Measurements from ENCODE around the gene HMHB1.
A peak's percentile ranks its signal among the peaks of the same experiment; 100 is the strongest.

HMHB1 gene

GRCh38 chr5:143812085-143812705 lies at the start of gene HMHB1:
TSS of gene HMHB1 (plus strand) at chr5:143812161.
- no peak for DNase-seq
- in situ Hi-C loops (cut with MboI; ENCODE audit: low pct_unique_long_range_greater_than_20kb, low sequenced_read_pairs), result loop anchor here (25.0 kb wide), 1 partner anchor 800 kb away; no protein-coding TSS in a partner anchor

GRCh38 chr5:143762636-143763220 lies 49.2 kb upstream of the HMHB1 start:
- in situ Hi-C loops (cut with MboI; ENCODE audit: low pct_unique_long_range_greater_than_20kb, low sequenced_read_pairs), result no loop called here
- no peak for DNase-seq

- DNase-seq, result no peak
Measured at GRCh38 chr5:143767162-143767561, 44.8 kb upstream of the HMHB1 start.

GRCh38 chr5:143769026-143769786 lies 42.8 kb upstream of the HMHB1 start:
- DNase-seq, result no peak
- in situ Hi-C loops (cut with MboI; ENCODE audit: low pct_unique_long_range_greater_than_20kb, low sequenced_read_pairs), result no loop called here

More at GRCh38 chr5:143767162-143767561, 44.8 kb upstream of the HMHB1 start:
- in situ Hi-C loops (cut with MboI; ENCODE audit: low pct_unique_long_range_greater_than_20kb, low sequenced_read_pairs), result no loop called here

- DNase-seq, result no peak
- in situ Hi-C loops (cut with MboI; ENCODE audit: low pct_unique_long_range_greater_than_20kb, low sequenced_read_pairs), result no loop called here
Measured at GRCh38 chr5:143770450-143770849, 41.5 kb upstream of the HMHB1 start.

- in situ Hi-C loops (cut with MboI; ENCODE audit: low pct_unique_long_range_greater_than_20kb, low sequenced_read_pairs), result no loop called here
- no peak for DNase-seq
Measured at GRCh38 chr5:143771189-143771588, 40.8 kb upstream of the HMHB1 start.

DNA sequence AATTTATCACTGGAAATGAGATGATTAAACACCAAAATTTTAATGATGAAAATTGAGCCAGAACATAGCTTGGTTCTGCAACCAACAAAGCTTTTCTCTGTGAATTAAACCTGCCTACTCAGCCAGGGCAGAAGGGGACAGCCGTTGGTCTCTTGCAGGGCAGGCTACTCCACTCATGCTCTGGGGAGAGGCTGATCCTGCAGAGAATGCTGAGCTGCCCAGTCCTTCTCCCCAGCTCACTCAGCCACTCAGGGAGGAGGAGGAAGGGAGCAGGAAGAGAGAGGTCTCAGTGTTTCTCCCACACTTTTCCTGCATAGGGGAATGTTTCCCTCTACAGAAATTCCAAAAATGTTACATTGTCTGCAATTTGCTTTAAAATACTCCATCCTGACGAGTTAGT lies 40.4 kb upstream of the HMHB1 start:
- in situ Hi-C loops (cut with MboI; ENCODE audit: low pct_unique_long_range_greater_than_20kb, low sequenced_read_pairs), result no loop called here
- no peak for DNase-seq

DNA sequence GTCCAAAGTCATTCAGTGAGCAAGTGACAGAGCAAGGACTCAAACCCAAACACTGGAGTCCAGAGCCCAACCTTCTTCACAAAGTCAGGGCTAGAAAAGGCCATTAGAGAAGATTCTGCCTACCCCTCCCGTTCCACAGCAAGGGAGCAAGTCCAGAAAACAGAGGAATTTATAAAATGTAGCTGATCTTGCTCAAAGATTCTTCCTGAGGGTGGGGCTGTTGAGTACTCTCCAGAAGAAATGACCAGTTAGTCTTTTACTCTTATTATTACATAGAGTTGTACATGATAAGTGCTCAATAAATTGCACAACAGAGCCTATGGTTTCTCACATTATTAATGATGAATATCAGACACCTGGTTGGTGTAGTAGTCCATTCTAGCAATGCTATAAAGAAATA lies 39.3 kb upstream of the HMHB1 start:
- no peak for DNase-seq
- in situ Hi-C loops (cut with MboI; ENCODE audit: low pct_unique_long_range_greater_than_20kb, low sequenced_read_pairs), result no loop called here

GRCh38 chr5:143775258-143775657 lies 36.7 kb upstream of the HMHB1 start:
- no peak for DNase-seq
- in situ Hi-C loops (cut with MboI; ENCODE audit: low pct_unique_long_range_greater_than_20kb, low sequenced_read_pairs), result no loop called here

- no peak for DNase-seq
- in situ Hi-C loops (cut with MboI; ENCODE audit: low pct_unique_long_range_greater_than_20kb, low sequenced_read_pairs), result no loop called here
Measured at GRCh38 chr5:143776951-143777350, 35.0 kb upstream of the HMHB1 start.

GRCh38 chr5:143779506-143779905 lies 32.5 kb upstream of the HMHB1 start:
- no peak for DNase-seq
- in situ Hi-C loops (cut with MboI; ENCODE audit: low pct_unique_long_range_greater_than_20kb, low sequenced_read_pairs), result no loop called here

DNA sequence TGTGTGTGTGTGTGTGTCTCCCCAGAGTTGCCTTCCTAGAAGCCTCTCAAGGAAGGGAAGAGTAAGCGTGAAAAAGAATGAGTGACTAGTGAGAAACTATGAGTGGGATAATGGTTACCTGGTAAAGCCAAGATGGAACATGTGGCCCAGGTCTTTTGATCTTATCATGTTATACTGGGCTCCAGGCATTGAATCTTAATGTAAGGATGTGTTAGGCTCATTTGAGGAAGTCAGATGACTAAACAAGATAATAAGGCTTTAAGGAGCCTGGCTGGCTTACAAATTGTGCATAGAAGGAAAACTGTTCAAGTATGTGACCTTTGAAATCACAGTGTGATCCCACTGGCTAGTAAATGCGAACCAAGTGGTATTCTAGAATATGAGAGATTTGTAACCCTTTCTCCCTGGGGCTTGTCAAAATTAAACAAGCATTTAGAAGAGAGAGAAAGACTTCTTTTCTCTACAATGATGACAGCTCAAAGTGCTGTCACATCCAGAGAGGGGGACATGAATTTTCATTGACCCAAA lies 29.9 kb upstream of the HMHB1 start:
- DNase-seq, result peak; percentile 37
- in situ Hi-C loops (cut with MboI; ENCODE audit: low pct_unique_long_range_greater_than_20kb, low sequenced_read_pairs), result no loop called here

GRCh38 chr5:143782588-143783386 lies 29.2 kb upstream of the HMHB1 start:
- in situ Hi-C loops (cut with MboI; ENCODE audit: low pct_unique_long_range_greater_than_20kb, low sequenced_read_pairs), result no loop called here
- no peak for DNase-seq

- in situ Hi-C loops (cut with MboI; ENCODE audit: low pct_unique_long_range_greater_than_20kb, low sequenced_read_pairs), result no loop called here
Measured at GRCh38 chr5:143788401-143788800, 23.6 kb upstream of the HMHB1 start.

DNA sequence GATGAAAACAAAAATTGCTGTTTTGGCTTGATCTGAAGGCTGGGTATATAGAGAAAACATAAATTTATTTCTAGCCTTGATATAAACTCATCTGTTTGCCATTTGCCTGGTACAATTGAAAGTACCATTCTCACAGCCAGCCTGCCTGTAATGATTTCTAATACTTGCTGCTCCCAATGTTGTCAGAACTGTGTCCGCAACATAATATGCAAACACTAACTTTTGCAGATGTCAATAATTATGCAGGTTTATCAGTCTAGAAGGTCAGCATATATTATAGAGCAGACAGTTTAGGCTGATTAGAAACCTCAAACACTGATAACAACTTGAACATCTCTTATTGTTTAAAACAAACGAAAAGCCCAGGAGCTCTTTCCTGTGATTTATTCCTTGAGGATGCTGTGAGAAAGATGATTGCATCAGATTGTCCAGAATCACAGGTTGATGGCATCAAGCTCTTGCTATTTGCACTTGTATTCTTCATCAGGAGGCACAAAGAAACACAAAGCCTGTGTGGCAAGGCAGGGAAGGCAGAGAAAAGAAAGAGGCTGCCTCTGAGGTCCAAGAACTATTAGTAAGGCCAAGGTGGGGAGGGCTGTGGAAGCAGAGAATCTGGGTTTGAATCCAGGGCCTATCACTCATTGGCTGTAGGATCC lies 21.4 kb upstream of the HMHB1 start:
- in situ Hi-C loops (cut with MboI; ENCODE audit: low pct_unique_long_range_greater_than_20kb, low sequenced_read_pairs), result no loop called here
- DNase-seq, result no peak

More at GRCh38 chr5:143788401-143788800, 23.6 kb upstream of the HMHB1 start:
- no peak for DNase-seq

DNA sequence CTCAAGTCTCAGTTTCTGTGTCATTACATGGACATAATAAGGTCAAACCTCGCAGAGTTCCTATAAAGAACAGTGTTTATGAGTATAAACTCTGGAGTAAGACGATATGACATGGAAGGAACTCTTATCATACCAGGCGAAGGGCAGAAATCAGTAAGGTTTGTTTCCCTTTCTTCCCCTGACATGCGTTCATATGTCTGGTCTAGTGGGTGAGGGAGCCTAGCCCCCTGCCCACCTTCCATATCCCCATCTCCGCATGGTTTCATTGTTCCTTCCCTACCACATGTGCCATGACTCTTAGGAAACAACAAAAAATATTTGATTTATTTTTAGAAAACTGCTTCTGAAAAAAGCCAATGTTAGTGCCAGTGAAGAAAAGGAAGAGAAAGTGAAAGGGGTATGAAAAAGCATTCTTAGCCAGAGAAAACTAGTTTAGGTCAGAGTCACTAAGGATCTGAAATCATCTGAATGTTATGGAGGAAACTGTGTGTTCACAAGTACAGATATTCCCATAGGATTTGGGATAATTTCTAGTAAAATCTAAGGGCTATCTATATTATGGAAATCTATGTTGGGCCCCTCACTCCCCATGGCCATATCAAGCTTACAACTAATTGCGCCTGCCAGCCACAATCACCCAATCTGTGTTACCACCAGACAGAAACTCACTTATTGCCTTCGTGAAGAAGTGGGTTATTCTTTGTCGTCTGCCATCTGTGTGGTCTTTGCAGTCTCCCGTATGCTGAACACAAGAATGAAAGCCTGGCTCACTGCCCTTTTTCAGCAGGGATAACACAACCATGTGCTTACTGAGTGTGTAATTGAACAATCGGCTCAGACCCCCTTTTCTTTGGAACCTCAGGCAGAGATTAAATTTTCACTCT lies 19.9 kb upstream of the HMHB1 start:
- in situ Hi-C loops (cut with MboI; ENCODE audit: low pct_unique_long_range_greater_than_20kb, low sequenced_read_pairs), result no loop called here
- no peak for DNase-seq

GRCh38 chr5:143793249-143793648 lies 18.7 kb upstream of the HMHB1 start:
- in situ Hi-C loops (cut with MboI; ENCODE audit: low pct_unique_long_range_greater_than_20kb, low sequenced_read_pairs), result no loop called here
- DNase-seq, result no peak

GRCh38 chr5:143796125-143796524 lies 15.8 kb upstream of the HMHB1 start:
- in situ Hi-C loops (cut with MboI; ENCODE audit: low pct_unique_long_range_greater_than_20kb, low sequenced_read_pairs), result no loop called here
- no peak for DNase-seq

Measured in KBM-7 (cell line).